Measurements from ENCODE around the gene MEST. TPM values are rescaled to one million over a fixed set of nuclear protein-coding genes. Genes with fewer than 3 reads are reported as not detected.

Gene MEST
- total and polyA plus RNA-seq, 4 donors: 2.7 to 23.0 (median 7.0) TPM

DNA sequence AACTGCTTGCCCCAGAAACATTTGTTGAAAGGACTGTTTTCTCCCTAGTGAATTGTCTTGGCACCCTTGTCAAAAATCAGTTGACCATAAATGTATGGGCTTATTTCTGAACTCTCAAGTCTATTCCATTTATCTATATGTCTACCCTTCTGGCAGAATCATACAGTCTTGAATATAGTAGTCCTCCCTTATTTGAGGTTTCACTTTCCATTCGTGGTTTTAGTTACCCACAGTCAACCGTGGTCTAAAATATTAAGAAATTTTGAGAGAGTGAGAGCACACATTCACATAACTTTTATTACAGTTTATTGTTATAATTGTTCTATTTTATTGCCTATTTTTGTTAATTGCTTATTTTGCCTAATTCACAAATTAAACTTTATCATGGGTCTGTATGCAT, 33.6 kb upstream of the MEST start:
- H3K4me3 ChIP-seq (ENCODE audit: low read length in 2 of 2): no peak overlapping the region
- H3K36me3 ChIP-seq (ENCODE audit: control insufficient read depth in 1 of 2, insufficient read depth in 2 of 2, low read length in 1 of 2): no peaks in the 10 kb centered on the region
- 92 to 98% methylated on average over 2 of the region's 2 CpGs for WGBS, 2 donors
- DNase-seq (no peak), ATAC-seq (ENCODE audit: low FRiP score) (no peak)
- H3K27me3 ChIP-seq (ENCODE audit: control insufficient read depth in 1 of 2, insufficient read depth in 2 of 2, low read length in 1 of 2): no peaks in the 10 kb centered on the region
- intact Hi-C loops (cut with DNase I): no loop called here
- no peaks in the 10 kb centered on the region for H3K9me3 ChIP-seq (ENCODE audit: control insufficient read depth, low read length)
- no peaks in the 10 kb centered on the region for H3K4me1 ChIP-seq (ENCODE audit: control insufficient read depth in 1 of 2, insufficient read depth in 2 of 2, low read length in 2 of 2)
- no peak overlapping the region for H3K27ac ChIP-seq (ENCODE audit: low read depth in 1 of 2, low read length in 2 of 2)

DNA sequence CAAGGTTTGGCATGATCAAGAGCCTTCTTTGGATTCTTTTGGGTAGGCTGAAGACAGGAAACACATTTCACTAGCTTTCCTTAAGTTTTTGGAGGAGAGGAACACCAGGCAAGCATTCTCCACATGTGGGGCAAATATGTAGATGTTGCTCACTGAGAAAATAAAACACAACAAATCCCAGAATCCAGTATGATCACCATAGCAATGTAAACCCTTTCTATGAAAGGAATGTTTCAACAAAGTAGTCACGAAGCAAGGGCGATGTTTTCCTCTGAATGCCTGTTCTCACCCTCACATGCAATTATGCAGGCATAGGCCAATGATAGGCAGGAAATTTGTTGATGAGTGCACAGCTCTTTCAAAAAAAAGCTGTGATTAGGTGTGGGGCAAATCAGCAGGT, 30.6 kb upstream of the MEST start:
- Histone ChIP-seq H3K4me3 (ENCODE audit: low read length in 2 of 2) (no peak overlapping the region), H3K27ac (ENCODE audit: low read depth in 1 of 2, low read length in 2 of 2) (no peak overlapping the region), H3K4me1 (ENCODE audit: control insufficient read depth in 1 of 2, insufficient read depth in 2 of 2, low read length in 2 of 2) (no peaks in the 10 kb centered on the region), H3K27me3 (ENCODE audit: control insufficient read depth in 1 of 2, insufficient read depth in 2 of 2, low read length in 1 of 2) (no peaks in the 10 kb centered on the region), H3K36me3 (ENCODE audit: control insufficient read depth in 1 of 2, insufficient read depth in 2 of 2, low read length in 1 of 2) (no peaks in the 10 kb centered on the region), H3K9me3 (ENCODE audit: control insufficient read depth, low read length) (peaks cover 1% of the 10 kb centered on the region)
- intact Hi-C loops (cut with DNase I): no loop called here
- WGBS, 2 donors: 22 to 64% methylated on average over 2 of the region's 2 CpGs
- DNase-seq (no peak), ATAC-seq (ENCODE audit: low FRiP score) (no peak)

DNA sequence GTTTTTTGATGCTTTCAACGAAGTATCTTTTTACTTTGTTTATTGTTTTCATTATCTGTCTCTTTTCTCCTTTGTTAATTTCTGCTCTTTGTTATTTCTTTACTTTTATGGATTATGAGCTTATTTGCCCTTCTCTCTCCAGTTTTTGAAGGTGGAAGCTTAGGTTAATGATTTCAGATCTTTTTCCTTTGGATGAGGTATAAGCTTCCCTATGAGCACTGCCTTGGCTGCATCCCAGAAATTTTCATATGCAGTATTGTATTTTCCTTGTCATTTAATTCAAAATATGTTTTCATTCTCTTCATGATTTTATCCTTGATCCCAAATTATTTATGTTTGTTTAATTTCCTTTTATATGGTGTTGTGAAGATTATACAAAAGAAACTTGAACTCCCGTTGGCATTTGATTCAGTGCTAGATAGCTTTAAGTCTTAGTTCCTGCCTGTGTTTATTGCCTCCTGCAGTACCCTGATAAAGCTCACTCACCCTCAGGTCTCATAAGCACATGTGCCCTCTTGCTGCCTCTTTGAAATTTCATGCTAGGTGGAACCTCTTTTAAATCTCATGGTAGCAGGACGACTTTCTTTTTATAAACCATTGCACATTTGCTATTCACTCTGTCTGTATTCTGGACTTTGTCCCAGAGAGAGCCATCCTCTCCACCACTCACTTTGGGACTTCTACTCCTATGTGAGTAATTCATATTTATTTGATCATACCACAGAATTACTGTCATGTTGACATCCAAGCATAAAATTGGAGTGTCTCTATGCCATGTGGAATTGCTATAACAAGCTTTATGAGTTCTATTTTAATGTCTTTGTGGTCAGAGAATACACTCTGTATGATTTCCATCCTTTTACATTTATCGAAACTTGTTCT, 28.1 kb upstream of the MEST start:
- Histone ChIP-seq H3K27ac (ENCODE audit: low read depth in 1 of 2, low read length in 2 of 2) (no peak overlapping the region), H3K9me3 (ENCODE audit: control insufficient read depth, low read length) (peaks cover 1% of the 10 kb centered on the region), H3K27me3 (ENCODE audit: control insufficient read depth in 1 of 2, insufficient read depth in 2 of 2, low read length in 1 of 2) (no peaks in the 10 kb centered on the region), H3K4me3 (ENCODE audit: low read length in 2 of 2) (no peak overlapping the region), H3K4me1 (ENCODE audit: control insufficient read depth in 1 of 2, insufficient read depth in 2 of 2, low read length in 2 of 2) (no peaks in the 10 kb centered on the region), H3K36me3 (ENCODE audit: control insufficient read depth in 1 of 2, insufficient read depth in 2 of 2, low read length in 1 of 2) (no peaks in the 10 kb centered on the region)
- DNase-seq (no peak), ATAC-seq (ENCODE audit: low FRiP score) (no peak)
- intact Hi-C loops (cut with DNase I): no loop called here
- 84 to 85% methylated on average over 4 of the region's 4 CpGs for WGBS, 2 donors

DNA sequence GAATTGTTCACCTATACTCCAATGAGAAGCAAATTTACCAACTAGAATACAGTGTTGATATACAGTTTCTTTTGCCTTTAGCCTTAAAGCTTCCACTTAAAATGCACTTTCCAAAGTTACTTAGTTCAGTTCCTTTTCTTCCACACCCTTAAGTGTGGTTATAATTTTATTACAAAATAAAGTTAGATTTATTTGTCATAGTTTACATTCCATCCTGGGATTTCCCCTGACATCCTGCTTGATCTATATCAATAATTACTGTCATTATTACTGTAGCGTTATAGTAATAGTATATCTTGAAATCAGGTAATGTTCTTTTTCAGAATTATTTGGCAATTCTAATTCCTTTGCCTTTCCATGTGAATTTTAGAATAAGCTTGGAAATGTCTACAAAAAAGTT, 23.3 kb upstream of the MEST start:
- 89 to 94% methylated on average over 1 of the region's 1 CpG for WGBS, 2 donors

DNA sequence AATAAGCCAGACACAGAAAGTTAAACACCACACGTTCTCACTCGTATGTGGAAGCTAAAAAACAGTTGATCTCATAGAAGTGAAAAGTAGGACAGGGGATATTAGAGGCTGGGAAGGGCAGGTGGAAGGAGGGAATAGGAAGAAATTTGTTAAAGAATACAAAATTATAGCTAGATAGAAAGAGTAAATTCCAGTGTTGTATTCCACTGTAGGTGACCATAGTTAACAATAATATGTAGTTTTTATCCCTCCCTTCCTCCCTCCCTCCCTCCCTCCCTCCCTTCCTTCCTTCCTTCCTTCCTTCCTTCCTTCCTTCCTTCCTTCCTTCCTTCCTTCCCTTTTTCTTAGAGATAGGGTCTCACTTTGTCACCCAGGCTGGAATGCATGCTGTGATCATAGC, 19.9 kb upstream of the MEST start:
- intact Hi-C loops (cut with DNase I): no loop called here

More for the DNA sequence above, 23.3 kb upstream of the MEST start:
- no peaks in the 10 kb centered on the region for H3K36me3 ChIP-seq (ENCODE audit: control insufficient read depth in 1 of 2, insufficient read depth in 2 of 2, low read length in 1 of 2)
- H3K27me3 ChIP-seq (ENCODE audit: control insufficient read depth in 1 of 2, insufficient read depth in 2 of 2, low read length in 1 of 2): no peaks in the 10 kb centered on the region
- H3K4me3 ChIP-seq (ENCODE audit: low read length in 2 of 2): no peak overlapping the region
- no peak for ATAC-seq (ENCODE audit: low FRiP score)
- no peak overlapping the region for H3K27ac ChIP-seq (ENCODE audit: low read depth in 1 of 2, low read length in 2 of 2)
- DNase-seq: no peak
- H3K9me3 ChIP-seq (ENCODE audit: control insufficient read depth, low read length): peaks cover 1% of the 10 kb centered on the region
- intact Hi-C loops (cut with DNase I): no loop called here
- no peaks in the 10 kb centered on the region for H3K4me1 ChIP-seq (ENCODE audit: control insufficient read depth in 1 of 2, insufficient read depth in 2 of 2, low read length in 2 of 2)

DNA sequence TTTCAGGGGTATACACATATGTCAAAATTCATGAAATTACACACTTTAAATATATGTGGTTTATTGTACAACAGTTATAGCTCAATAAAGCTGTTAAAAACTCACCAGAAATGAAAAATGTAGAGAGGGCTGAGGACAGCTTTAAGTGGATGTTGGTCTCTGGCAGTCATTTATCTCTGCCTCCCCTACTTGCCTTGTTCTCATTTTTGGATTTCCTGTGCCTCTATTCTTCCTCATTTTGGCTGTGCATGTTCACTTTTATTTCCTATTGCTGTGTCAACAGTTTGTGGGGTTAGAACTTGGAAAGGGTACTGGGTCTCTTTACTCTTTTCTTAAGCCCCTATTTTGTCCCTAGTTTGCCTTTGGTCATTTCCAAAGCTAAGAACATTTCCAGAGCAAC, 18.6 kb upstream of the MEST start:
- Histone ChIP-seq H3K27me3 (ENCODE audit: control insufficient read depth in 1 of 2, insufficient read depth in 2 of 2, low read length in 1 of 2) (no peaks in the 10 kb centered on the region), H3K4me3 (ENCODE audit: low read length in 2 of 2) (no peak overlapping the region), H3K36me3 (ENCODE audit: control insufficient read depth in 1 of 2, insufficient read depth in 2 of 2, low read length in 1 of 2) (no peaks in the 10 kb centered on the region), H3K4me1 (ENCODE audit: control insufficient read depth in 1 of 2, insufficient read depth in 2 of 2, low read length in 2 of 2) (no peaks in the 10 kb centered on the region), H3K27ac (ENCODE audit: low read depth in 1 of 2, low read length in 2 of 2) (no peak overlapping the region), H3K9me3 (ENCODE audit: control insufficient read depth, low read length) (peaks cover 2% of the 10 kb centered on the region)
- intact Hi-C loops (cut with DNase I): no loop called here
- DNase-seq: no peak
- no peak for ATAC-seq (ENCODE audit: low FRiP score)

More for the DNA sequence above, 19.9 kb upstream of the MEST start:
- 61% methylated on average over 2 of the region's 2 CpGs for WGBS, 2 donors
- Histone ChIP-seq H3K4me1 (ENCODE audit: control insufficient read depth in 1 of 2, insufficient read depth in 2 of 2, low read length in 2 of 2) (no peaks in the 10 kb centered on the region), H3K27ac (ENCODE audit: low read depth in 1 of 2, low read length in 2 of 2) (no peak overlapping the region), H3K4me3 (ENCODE audit: low read length in 2 of 2) (no peak overlapping the region), H3K36me3 (ENCODE audit: control insufficient read depth in 1 of 2, insufficient read depth in 2 of 2, low read length in 1 of 2) (no peaks in the 10 kb centered on the region), H3K9me3 (ENCODE audit: control insufficient read depth, low read length) (peaks cover 2% of the 10 kb centered on the region), H3K27me3 (ENCODE audit: control insufficient read depth in 1 of 2, insufficient read depth in 2 of 2, low read length in 1 of 2) (no peaks in the 10 kb centered on the region)
- DNase-seq (no peak), ATAC-seq (ENCODE audit: low FRiP score) (no peak)

DNA sequence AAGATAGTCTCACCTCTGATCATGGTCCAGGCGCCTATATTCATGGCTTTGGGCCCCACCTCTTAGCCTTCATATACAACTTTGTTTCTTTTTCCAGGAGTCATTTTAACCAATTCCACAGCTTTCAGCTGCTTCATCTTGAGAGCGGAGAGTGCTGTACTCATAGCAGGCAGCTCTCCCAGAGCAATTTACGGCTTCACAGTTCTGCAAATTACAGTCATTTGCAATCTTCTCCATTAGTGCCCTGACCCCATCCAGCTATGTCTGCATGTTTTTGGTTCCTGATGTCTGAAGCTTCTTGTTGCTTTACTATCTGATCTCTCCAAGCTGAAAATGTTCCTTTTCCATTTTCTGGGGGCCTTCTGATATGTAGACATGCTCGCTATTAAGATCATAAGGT, 18.0 kb upstream of the MEST start:
- Histone ChIP-seq H3K27me3 (ENCODE audit: control insufficient read depth in 1 of 2, insufficient read depth in 2 of 2, low read length in 1 of 2) (no peaks in the 10 kb centered on the region), H3K27ac (ENCODE audit: low read depth in 1 of 2, low read length in 2 of 2) (no peak overlapping the region), H3K4me1 (ENCODE audit: control insufficient read depth in 1 of 2, insufficient read depth in 2 of 2, low read length in 2 of 2) (no peaks in the 10 kb centered on the region), H3K4me3 (ENCODE audit: low read length in 2 of 2) (no peak overlapping the region), H3K9me3 (ENCODE audit: control insufficient read depth, low read length) (peaks cover 2% of the 10 kb centered on the region), H3K36me3 (ENCODE audit: control insufficient read depth in 1 of 2, insufficient read depth in 2 of 2, low read length in 1 of 2) (no peaks in the 10 kb centered on the region)
- ATAC-seq (ENCODE audit: low FRiP score) (no peak), DNase-seq (no peak)
- 94 to 97% methylated on average over 4 of the region's 4 CpGs for whole genome bisulfite sequencing, 2 donors
- intact Hi-C loops (cut with DNase I): no loop called here

DNA sequence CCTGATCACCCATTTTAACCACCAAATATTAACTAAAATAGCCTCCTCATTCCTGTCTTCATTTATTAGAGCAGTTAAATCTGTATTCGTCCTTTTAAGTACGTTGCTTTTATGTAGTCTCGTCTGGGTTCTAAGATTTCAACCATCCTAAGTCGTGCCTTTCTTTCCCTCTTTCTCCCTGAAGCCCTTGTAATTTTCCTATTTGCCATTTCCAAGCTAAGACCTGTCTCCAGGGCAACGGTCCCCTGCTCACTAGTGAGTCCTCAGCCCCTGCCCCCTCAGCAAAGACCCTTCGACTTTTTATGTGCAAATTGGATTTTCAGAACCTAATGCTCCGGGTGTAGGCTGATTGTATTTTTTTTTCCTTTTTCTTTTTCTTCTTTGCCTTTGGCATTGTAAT, 16.1 kb upstream of the MEST start:
- ATAC-seq (ENCODE audit: low FRiP score) (no peak), DNase-seq (no peak)
- intact Hi-C loops (cut with DNase I): no loop called here
- Histone ChIP-seq H3K36me3 (ENCODE audit: control insufficient read depth in 1 of 2, insufficient read depth in 2 of 2, low read length in 1 of 2) (no peaks in the 10 kb centered on the region), H3K27me3 (ENCODE audit: control insufficient read depth in 1 of 2, insufficient read depth in 2 of 2, low read length in 1 of 2) (no peaks in the 10 kb centered on the region), H3K4me1 (ENCODE audit: control insufficient read depth in 1 of 2, insufficient read depth in 2 of 2, low read length in 2 of 2) (no peaks in the 10 kb centered on the region), H3K4me3 (ENCODE audit: low read length in 2 of 2) (no peak overlapping the region), H3K9me3 (ENCODE audit: control insufficient read depth, low read length) (peaks cover 2% of the 10 kb centered on the region), H3K27ac (ENCODE audit: low read depth in 1 of 2, low read length in 2 of 2) (no peak overlapping the region)
- 68% methylated on average over 7 of the region's 7 CpGs for WGBS, 2 donors

Data from aorta (tissue), 5 donors.